Liver (tissue), 3 donors: ENCODE measurements around the gene SLC9C2.

Experiments used
- FOXA1 ChIP-seq: IDR thresholded peaks from 2 replicates; pipeline ENCODE4 v1.6.1; 2016; ENCODE audit warnings: antibody characterized with exemption
- REST ChIP-seq: IDR thresholded peaks from 2 replicates; pipeline ENCODE4 v1.6.1; 2016; ENCODE audit warnings: antibody characterized with exemption, mild to moderate bottlenecking
- TAF1 ChIP-seq: conservative IDR thresholded peaks from 2 replicates; pipeline ENCODE4 v1.6.1; 2016; ENCODE audit warnings: antibody characterized with exemption, mild to moderate bottlenecking
- TF ChIP-seq, protein P1 (sequence below): fragments of 150-350 bp; IDR thresholded peaks from 2 replicates; pipeline ENCODE4 v1.5.1; 2017; ENCODE audit warnings: improper control_type of control experiment, low read depth, low read length; ENCODE audit not compliant: missing input control
- TF ChIP-seq, protein P2 (sequence below): IDR thresholded peaks from 2 replicates; pipeline ENCODE4 v1.6.1; 2016; ENCODE audit warnings: antibody characterized with exemption
- donor health status: healthy.
- donor health status: healthy.

- TF ChIP-seq, protein P1, sequence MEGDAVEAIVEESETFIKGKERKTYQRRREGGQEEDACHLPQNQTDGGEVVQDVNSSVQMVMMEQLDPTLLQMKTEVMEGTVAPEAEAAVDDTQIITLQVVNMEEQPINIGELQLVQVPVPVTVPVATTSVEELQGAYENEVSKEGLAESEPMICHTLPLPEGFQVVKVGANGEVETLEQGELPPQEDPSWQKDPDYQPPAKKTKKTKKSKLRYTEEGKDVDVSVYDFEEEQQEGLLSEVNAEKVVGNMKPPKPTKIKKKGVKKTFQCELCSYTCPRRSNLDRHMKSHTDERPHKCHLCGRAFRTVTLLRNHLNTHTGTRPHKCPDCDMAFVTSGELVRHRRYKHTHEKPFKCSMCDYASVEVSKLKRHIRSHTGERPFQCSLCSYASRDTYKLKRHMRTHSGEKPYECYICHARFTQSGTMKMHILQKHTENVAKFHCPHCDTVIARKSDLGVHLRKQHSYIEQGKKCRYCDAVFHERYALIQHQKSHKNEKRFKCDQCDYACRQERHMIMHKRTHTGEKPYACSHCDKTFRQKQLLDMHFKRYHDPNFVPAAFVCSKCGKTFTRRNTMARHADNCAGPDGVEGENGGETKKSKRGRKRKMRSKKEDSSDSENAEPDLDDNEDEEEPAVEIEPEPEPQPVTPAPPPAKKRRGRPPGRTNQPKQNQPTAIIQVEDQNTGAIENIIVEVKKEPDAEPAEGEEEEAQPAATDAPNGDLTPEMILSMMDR, result no peak
- TF ChIP-seq REST, result no peak
- TF ChIP-seq, protein P2, sequence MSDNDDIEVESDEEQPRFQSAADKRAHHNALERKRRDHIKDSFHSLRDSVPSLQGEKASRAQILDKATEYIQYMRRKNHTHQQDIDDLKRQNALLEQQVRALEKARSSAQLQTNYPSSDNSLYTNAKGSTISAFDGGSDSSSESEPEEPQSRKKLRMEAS, result no peak
- no peak for TF ChIP-seq TAF1
- no peak for TF ChIP-seq FOXA1
These were observed 36.2 kb upstream of the SLC9C2 start for GRCh38 chr1:173639102-173639501.
